Measurements from ENCODE around the gene CTNNB1.

DNA sequence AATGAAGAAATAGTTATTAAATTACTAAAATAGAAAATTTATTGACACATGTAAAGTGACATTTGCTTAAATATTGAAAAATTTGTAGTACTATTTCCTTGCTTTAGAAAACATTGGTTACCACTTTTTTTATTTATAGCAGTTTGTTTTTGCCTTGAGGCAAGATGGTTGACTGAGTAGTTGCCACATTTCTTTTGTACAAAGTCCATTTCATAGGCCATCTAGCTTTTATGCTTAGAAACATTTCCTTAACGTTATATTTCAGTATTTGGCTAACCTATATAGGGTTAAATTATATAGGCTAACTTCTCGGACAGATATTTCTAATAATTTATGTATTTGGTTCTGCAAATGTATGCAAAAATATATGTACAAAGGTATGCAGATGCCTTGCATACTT lies 17.1 kb downstream of the CTNNB1 start:
- TF ChIP-seq, protein P1, sequence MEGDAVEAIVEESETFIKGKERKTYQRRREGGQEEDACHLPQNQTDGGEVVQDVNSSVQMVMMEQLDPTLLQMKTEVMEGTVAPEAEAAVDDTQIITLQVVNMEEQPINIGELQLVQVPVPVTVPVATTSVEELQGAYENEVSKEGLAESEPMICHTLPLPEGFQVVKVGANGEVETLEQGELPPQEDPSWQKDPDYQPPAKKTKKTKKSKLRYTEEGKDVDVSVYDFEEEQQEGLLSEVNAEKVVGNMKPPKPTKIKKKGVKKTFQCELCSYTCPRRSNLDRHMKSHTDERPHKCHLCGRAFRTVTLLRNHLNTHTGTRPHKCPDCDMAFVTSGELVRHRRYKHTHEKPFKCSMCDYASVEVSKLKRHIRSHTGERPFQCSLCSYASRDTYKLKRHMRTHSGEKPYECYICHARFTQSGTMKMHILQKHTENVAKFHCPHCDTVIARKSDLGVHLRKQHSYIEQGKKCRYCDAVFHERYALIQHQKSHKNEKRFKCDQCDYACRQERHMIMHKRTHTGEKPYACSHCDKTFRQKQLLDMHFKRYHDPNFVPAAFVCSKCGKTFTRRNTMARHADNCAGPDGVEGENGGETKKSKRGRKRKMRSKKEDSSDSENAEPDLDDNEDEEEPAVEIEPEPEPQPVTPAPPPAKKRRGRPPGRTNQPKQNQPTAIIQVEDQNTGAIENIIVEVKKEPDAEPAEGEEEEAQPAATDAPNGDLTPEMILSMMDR (IDR thresholded peaks at IDR 0.05): no peak
- no peak for TF ChIP-seq POLR2A (IDR thresholded peaks at IDR 0.05)

Data from prostate gland (tissue), 2 donors.